Neural cell (in vitro differentiated cells): Measurements from ENCODE around the gene TOP3A. TPM values are rescaled to one million over a fixed set of nuclear protein-coding genes. Genes with fewer than 3 reads are reported as not detected.

ENCODE experiments used
- H2AFZ ChIP-seq: fragments of 200-600, 300-800 bp; sonication (generic), shearing (Covaris generic); 2 replicates; pipeline ENCODE4 v1.6.0; 2014; ENCODE audit warnings: low read depth, mild to moderate bottlenecking, antibody characterized with exemption, low read length, moderate library complexity
- H3F3A ChIP-seq: fragments of 200-600 bp; shearing (Covaris generic); 2 replicates; pipeline ENCODE4 v1.6.1; 2016; ENCODE audit warnings: mild to moderate bottlenecking, moderate library complexity, mixed read lengths, antibody characterized with exemption, low read length; ENCODE audit not compliant: insufficient read depth, poor library complexity, severe bottlenecking
- H3K27ac ChIP-seq: fragments of 200-600, 300-800 bp; sonication (generic), shearing (Covaris generic); 2 replicates; pipeline ENCODE4 v1.5.1; 2014; ENCODE audit warnings: mild to moderate bottlenecking, low read length, moderate library complexity
- H3K27me3 ChIP-seq: fragments of 300-800, 200-600 bp; sonication (generic), shearing (Covaris generic); 2 replicates; pipeline ENCODE4 v1.6.0; 2014; ENCODE audit warnings: mild to moderate bottlenecking, low read depth, low read length, moderate library complexity; ENCODE audit not compliant: insufficient read depth
- H3K36me3 ChIP-seq: fragments of 300-800, 200-600 bp; sonication (generic), shearing (Covaris generic); 2 replicates; pipeline ENCODE4 v1.5.1; 2014; ENCODE audit warnings: mild to moderate bottlenecking, antibody characterized with exemption, low read length, moderate library complexity; ENCODE audit not compliant: insufficient read depth
- H3K4me2 ChIP-seq: fragments of 300-800, 200-600 bp; sonication (generic), shearing (Covaris generic); 2 replicates; pipeline ENCODE4 v1.6.0; 2014; ENCODE audit warnings: mild to moderate bottlenecking, low read length
- H3K4me3 ChIP-seq: fragments of 300-800, 200-600 bp; sonication (generic), shearing (Covaris generic); 2 replicates; pipeline ENCODE4 v1.5.1; 2014; ENCODE audit warnings: mild to moderate bottlenecking, low read length, moderate library complexity
- H3K79me2 ChIP-seq: fragments of 200-600 bp; shearing (Covaris generic); replicated peaks from 2 replicates; pipeline ENCODE4 v1.6.0; 2014; ENCODE audit warnings: mild to moderate bottlenecking, low read length, moderate library complexity; ENCODE audit not compliant: insufficient read depth
- H3K9ac ChIP-seq: fragments of 300-800, 200-600 bp; sonication (generic), shearing (Covaris generic); 2 replicates; pipeline ENCODE4 v1.6.1; 2016; ENCODE audit warnings: mild to moderate bottlenecking, low read length, mixed read lengths
- H3K9me2 ChIP-seq: fragments of 200-600 bp; shearing (Covaris generic); 2 replicates; pipeline ENCODE4 v1.6.1; 2016; ENCODE audit warnings: mild to moderate bottlenecking, low read length, mixed read lengths; ENCODE audit not compliant: insufficient read depth
- H3K9me3 ChIP-seq: fragments of 200-600, 300-800 bp; sonication (generic), shearing (Covaris generic); 2 replicates; pipeline ENCODE4 v1.6.1; 2016; ENCODE audit warnings: mild to moderate bottlenecking, mixed run types, low read length, moderate library complexity, mixed read lengths
- H4K20me1 ChIP-seq: fragments of 200-600 bp; shearing (Covaris generic); 2 replicates; pipeline ENCODE4 v1.6.1; 2016; ENCODE audit warnings: mild to moderate bottlenecking, mixed run types; ENCODE audit not compliant: insufficient read depth
- EP300 ChIP-seq: fragments of 450-650 bp; conservative IDR thresholded peaks from 2 replicates; pipeline ENCODE4 v1.6.1; 2014; ENCODE audit warnings: antibody characterized with exemption, mild to moderate bottlenecking, moderate library complexity; ENCODE audit not compliant: poor library complexity, severe bottlenecking
- EZH2 ChIP-seq: fragments of 200-600, 300-800 bp; shearing (Covaris generic), sonication (generic); IDR thresholded peaks from 2 replicates; pipeline ENCODE4 v1.6.1; 2014; ENCODE audit warnings: antibody characterized with exemption, low read length, borderline replicate concordance, mild to moderate bottlenecking; ENCODE audit not compliant: insufficient read depth, poor library complexity, severe bottlenecking
- MXI1 ChIP-seq: fragments of 450-650 bp; conservative IDR thresholded peaks from 2 replicates; pipeline ENCODE4 v1.6.1; 2014; ENCODE audit warnings: antibody characterized with exemption, mild to moderate bottlenecking; ENCODE audit not compliant: poor library complexity, severe bottlenecking
- POLR2AphosphoS5 ChIP-seq: IDR thresholded peaks from 2 replicates; pipeline ENCODE4 v1.6.1; 2012
- RAD21 ChIP-seq: fragments of 450-650 bp; conservative IDR thresholded peaks from 2 replicates; pipeline ENCODE4 v1.6.1; 2014; ENCODE audit warnings: antibody characterized with exemption, mild to moderate bottlenecking, moderate library complexity
- SMC3 ChIP-seq: fragments of 450-650 bp; conservative IDR thresholded peaks from 2 replicates; pipeline ENCODE4 v1.6.1; 2014; ENCODE audit warnings: antibody characterized with exemption, mild to moderate bottlenecking, moderate library complexity; ENCODE audit not compliant: poor library complexity
- TAF1 ChIP-seq: IDR thresholded peaks from 2 replicates; pipeline ENCODE4 v1.6.1; 2012; ENCODE audit warnings: low read depth
- polyA plus RNA-seq: library from polyadenylated mRNA; depleted of rRNA; stranded (reverse); fragments of >200 nt; gene quantifications from 2 replicates; pipeline ENCODE4 v1.2.3, GENCODE V29; 2014
- TF ChIP-seq, protein P1 (sequence below): IDR thresholded peaks from 2 replicates; pipeline ENCODE4 v1.6.1; 2012; ENCODE audit warnings: borderline replicate concordance
- TF ChIP-seq, protein P2 (sequence below): fragments of 450-650 bp; IDR thresholded peaks from 2 replicates; pipeline ENCODE4 v1.5.1; 2014; ENCODE audit warnings: antibody characterized with exemption, mild to moderate bottlenecking, moderate library complexity; ENCODE audit not compliant: poor library complexity, severe bottlenecking

Gene TOP3A
- polyA plus RNA-seq, 1 donor from 2014 or later, result 31.9 TPM

DNA sequence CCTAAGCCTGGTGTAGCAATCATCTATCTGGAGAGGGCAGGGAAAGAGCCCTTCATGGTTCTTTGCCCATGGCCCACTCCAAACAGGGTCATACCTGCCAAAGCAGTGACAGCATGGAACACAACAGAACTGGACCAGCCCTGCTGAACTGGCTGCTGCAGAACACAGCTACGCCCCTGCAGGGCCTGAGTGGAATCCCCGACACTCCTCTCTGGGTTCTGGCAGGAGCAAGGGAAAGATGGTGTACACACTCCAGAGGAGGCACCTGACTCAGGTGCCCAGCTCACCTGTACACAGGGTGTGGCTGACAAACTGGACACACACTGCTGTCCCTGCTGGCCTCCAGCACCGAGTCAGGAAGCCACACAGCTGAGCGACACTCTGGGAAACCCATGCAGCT is 34.5 kb downstream of the TOP3A start:
- Histone ChIP-seq H3K9me2 (no peaks in the 10 kb centered on the region), H3K9ac (no peak overlapping the region), H3F3A (no peaks in the 10 kb centered on the region), H3K27ac (no peak overlapping the region), H2AFZ (no peak overlapping the region), H3K9me3 (no peaks in the 10 kb centered on the region), H3K79me2 (no peaks in the 10 kb centered on the region), H3K27me3 (no peaks in the 10 kb centered on the region), H3K4me2 (no peak overlapping the region), H3K36me3 (no peaks in the 10 kb centered on the region), H3K4me3 (no peak overlapping the region), H4K20me1 (no peaks in the 10 kb centered on the region)
- no peak for TF ChIP-seq EZH2
- TF ChIP-seq MXI1, result no peak
- no peak for TF ChIP-seq EP300
- no peak for TF ChIP-seq POLR2AphosphoS5
- no peak for TF ChIP-seq RAD21
- no peak for TF ChIP-seq TAF1
- TF ChIP-seq, protein P1, sequence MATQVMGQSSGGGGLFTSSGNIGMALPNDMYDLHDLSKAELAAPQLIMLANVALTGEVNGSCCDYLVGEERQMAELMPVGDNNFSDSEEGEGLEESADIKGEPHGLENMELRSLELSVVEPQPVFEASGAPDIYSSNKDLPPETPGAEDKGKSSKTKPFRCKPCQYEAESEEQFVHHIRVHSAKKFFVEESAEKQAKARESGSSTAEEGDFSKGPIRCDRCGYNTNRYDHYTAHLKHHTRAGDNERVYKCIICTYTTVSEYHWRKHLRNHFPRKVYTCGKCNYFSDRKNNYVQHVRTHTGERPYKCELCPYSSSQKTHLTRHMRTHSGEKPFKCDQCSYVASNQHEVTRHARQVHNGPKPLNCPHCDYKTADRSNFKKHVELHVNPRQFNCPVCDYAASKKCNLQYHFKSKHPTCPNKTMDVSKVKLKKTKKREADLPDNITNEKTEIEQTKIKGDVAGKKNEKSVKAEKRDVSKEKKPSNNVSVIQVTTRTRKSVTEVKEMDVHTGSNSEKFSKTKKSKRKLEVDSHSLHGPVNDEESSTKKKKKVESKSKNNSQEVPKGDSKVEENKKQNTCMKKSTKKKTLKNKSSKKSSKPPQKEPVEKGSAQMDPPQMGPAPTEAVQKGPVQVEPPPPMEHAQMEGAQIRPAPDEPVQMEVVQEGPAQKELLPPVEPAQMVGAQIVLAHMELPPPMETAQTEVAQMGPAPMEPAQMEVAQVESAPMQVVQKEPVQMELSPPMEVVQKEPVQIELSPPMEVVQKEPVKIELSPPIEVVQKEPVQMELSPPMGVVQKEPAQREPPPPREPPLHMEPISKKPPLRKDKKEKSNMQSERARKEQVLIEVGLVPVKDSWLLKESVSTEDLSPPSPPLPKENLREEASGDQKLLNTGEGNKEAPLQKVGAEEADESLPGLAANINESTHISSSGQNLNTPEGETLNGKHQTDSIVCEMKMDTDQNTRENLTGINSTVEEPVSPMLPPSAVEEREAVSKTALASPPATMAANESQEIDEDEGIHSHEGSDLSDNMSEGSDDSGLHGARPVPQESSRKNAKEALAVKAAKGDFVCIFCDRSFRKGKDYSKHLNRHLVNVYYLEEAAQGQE, result no peak
- TF ChIP-seq, protein P2, sequence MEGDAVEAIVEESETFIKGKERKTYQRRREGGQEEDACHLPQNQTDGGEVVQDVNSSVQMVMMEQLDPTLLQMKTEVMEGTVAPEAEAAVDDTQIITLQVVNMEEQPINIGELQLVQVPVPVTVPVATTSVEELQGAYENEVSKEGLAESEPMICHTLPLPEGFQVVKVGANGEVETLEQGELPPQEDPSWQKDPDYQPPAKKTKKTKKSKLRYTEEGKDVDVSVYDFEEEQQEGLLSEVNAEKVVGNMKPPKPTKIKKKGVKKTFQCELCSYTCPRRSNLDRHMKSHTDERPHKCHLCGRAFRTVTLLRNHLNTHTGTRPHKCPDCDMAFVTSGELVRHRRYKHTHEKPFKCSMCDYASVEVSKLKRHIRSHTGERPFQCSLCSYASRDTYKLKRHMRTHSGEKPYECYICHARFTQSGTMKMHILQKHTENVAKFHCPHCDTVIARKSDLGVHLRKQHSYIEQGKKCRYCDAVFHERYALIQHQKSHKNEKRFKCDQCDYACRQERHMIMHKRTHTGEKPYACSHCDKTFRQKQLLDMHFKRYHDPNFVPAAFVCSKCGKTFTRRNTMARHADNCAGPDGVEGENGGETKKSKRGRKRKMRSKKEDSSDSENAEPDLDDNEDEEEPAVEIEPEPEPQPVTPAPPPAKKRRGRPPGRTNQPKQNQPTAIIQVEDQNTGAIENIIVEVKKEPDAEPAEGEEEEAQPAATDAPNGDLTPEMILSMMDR, result no peak
- no peak for TF ChIP-seq SMC3

DNA sequence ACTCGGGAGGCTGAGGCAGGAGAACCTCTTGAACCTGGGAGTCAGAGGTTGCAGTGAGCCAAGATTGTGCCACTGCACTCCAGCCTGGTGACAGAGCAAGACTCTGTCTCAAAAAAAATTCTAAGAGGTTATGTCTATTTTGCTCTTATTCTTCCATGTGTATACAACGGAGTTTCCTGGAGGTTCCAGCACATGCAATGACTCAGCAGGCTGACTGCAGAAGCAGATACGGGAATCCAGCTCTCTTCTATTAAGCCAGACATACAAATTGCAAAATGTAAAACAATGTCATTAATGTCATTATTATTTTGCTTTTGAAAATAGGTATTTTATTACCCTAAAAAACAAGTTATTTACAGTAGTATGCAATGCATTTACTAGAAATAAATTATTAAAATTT is 35.9 kb downstream of the TOP3A start:
- no peaks in the 10 kb centered on the region for H4K20me1 ChIP-seq
- no peak overlapping the region for H3K9ac ChIP-seq
- H3K79me2 ChIP-seq, result no peaks in the 10 kb centered on the region
- no peaks in the 10 kb centered on the region for H3K27me3 ChIP-seq
- H3K4me2 ChIP-seq, result no peak overlapping the region
- TF ChIP-seq EP300 (no peak), MXI1 (no peak), TAF1 (no peak), EZH2 (no peak), POLR2AphosphoS5 (no peak), RAD21 (no peak), SMC3 (no peak)
- TF ChIP-seq, protein P1, result no peak
- TF ChIP-seq, protein P2, result no peak
- no peaks in the 10 kb centered on the region for H3K9me2 ChIP-seq
- no peak overlapping the region for H2AFZ ChIP-seq
- no peak overlapping the region for H3K4me3 ChIP-seq
- no peaks in the 10 kb centered on the region for H3F3A ChIP-seq
- H3K9me3 ChIP-seq, result no peaks in the 10 kb centered on the region
- H3K27ac ChIP-seq, result no peak overlapping the region
- no peaks in the 10 kb centered on the region for H3K36me3 ChIP-seq
